ENCODE measurements around the gene PTPRG. TPM values are rescaled to one million over a fixed set of nuclear protein-coding genes. Genes with fewer than 3 reads are reported as not detected.
A peak's percentile ranks its signal among the peaks of the same experiment; 100 is the strongest.

The PTPRG gene
- total RNA-seq, 3 donors from 2014 or later: 28.9 to 54.7 (median 40.4) TPM

- Histone ChIP-seq H3K4me1 (ENCODE audit: low read depth) (no peaks in the 10 kb centered on the region), H3K9me3 (no peaks in the 10 kb centered on the region), H3K36me3 (ENCODE audit: low read depth) (no peaks in the 10 kb centered on the region), H3K4me3 (no peak overlapping the region)
- intact Hi-C loops (cut with DNase I, micrococcal nuclease): no loop called here
- no peak for DNase-seq
- TF ChIP-seq, protein P1, sequence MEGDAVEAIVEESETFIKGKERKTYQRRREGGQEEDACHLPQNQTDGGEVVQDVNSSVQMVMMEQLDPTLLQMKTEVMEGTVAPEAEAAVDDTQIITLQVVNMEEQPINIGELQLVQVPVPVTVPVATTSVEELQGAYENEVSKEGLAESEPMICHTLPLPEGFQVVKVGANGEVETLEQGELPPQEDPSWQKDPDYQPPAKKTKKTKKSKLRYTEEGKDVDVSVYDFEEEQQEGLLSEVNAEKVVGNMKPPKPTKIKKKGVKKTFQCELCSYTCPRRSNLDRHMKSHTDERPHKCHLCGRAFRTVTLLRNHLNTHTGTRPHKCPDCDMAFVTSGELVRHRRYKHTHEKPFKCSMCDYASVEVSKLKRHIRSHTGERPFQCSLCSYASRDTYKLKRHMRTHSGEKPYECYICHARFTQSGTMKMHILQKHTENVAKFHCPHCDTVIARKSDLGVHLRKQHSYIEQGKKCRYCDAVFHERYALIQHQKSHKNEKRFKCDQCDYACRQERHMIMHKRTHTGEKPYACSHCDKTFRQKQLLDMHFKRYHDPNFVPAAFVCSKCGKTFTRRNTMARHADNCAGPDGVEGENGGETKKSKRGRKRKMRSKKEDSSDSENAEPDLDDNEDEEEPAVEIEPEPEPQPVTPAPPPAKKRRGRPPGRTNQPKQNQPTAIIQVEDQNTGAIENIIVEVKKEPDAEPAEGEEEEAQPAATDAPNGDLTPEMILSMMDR (IDR thresholded peaks at IDR 0.05): no peak
- ATAC-seq: no peak
These were observed 52.3 kb downstream of the PTPRG start for GRCh38 chr3:61613666-61614065.

DNA sequence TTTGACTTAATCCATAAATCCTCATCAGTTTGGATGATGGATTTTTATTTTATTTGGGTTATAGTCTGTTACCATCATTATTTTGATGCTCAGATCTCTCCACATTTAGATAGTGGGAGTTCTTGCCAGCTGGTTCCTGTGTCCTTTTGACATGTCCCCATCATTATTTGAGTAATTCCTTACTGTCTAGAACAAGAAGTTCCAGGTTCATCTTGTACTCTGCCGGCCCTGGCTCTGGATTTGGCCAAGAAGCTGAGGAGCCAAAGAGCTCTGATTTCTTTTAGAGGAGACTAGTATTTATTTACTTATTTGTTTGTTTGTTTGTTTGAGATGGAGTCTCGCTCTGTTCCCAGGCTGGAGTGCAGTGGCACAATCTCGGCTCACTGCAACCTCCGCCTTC lies 54.3 kb downstream of the PTPRG start:
- ATAC-seq (no peak), DNase-seq (no peak)
- Histone ChIP-seq H3K9me3 (no peaks in the 10 kb centered on the region), H3K36me3 (ENCODE audit: low read depth) (no peaks in the 10 kb centered on the region), H3K4me3 (no peak overlapping the region), H3K4me1 (ENCODE audit: low read depth) (no peaks in the 10 kb centered on the region)
- intact Hi-C loops (cut with DNase I, micrococcal nuclease): no loop called here
- TF ChIP-seq, protein P1 (IDR thresholded peaks at IDR 0.05): no peak

DNA sequence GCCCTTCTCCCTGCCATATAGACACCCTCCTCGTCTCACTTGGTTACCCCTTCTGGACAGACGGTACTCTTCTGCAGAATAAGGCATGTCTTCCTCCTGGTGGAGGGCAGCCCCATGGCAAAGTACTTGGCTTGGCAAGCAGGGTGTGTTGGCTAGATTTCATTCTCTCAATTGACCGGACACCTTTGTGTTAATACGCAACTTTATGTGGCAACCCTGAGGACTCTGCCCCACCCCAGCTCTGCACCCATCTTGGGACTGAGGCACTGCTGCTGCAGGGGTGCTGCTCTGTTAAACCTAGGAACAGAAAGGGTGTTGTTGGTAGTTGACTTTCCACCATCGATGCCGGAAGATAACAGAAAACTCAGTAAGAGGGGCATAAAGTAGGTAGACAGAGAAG lies 55.2 kb downstream of the PTPRG start:
- H3K4me1 ChIP-seq (ENCODE audit: low read depth): no peaks in the 10 kb centered on the region
- no peaks in the 10 kb centered on the region for H3K36me3 ChIP-seq (ENCODE audit: low read depth)
- H3K4me3 ChIP-seq: no peak overlapping the region
- ATAC-seq (peak; percentile 21), DNase-seq (no peak)
- no peaks in the 10 kb centered on the region for H3K9me3 ChIP-seq
- intact Hi-C loops (cut with DNase I, micrococcal nuclease): no loop called here
- TF ChIP-seq, protein P1 (IDR thresholded peaks at IDR 0.05): no peak

DNA sequence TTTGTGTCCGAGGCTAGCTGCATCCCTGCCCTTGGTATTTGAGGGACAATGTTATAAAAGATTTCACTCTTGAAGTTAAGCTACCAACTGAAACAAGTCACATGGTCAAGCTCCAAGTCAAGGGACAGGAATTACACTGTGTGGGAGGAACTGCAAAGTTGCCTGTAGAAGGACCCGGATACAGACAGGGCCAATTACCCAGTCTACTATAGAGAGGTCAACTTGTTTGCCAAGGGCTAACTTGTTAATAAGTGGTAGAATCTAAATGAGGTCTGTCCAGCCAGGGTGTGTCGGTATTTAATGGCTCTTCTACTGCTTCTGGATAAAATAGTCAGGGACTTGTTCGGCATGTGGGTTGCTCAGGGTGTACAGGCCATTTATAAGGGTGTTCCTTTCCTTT lies 55.7 kb downstream of the PTPRG start:
- ATAC-seq (peak; percentile 85), DNase-seq (no peak)
- Histone ChIP-seq H3K4me1 (ENCODE audit: low read depth) (no peaks in the 10 kb centered on the region), H3K9me3 (no peaks in the 10 kb centered on the region), H3K36me3 (ENCODE audit: low read depth) (no peaks in the 10 kb centered on the region), H3K4me3 (no peak overlapping the region)
- intact Hi-C loops (cut with DNase I, micrococcal nuclease): no loop called here
- TF ChIP-seq, protein P1 (IDR thresholded peaks at IDR 0.05): no peak

DNA sequence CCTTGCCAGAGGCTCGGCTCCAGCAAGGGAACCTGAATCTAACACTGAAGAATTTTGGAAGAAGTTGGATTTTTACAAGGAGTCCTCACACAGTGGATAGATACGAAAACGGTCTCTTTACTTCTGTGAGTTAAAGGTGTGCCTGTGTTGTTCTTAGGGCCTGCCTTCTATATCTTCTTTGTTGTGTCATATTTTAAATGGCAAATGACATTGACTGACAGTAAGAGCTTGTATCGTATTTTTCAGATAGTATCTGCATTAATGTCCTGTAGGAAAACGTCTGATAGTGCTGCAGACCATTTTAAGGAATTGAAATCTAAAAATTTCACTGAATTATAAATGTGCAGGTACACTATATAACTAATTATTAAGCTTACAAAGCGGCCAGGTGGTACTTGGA lies 56.3 kb downstream of the PTPRG start:
- ATAC-seq (peak; percentile 28), DNase-seq (no peak)
- H3K9me3 ChIP-seq: no peaks in the 10 kb centered on the region
- no peak overlapping the region for H3K4me3 ChIP-seq
- H3K4me1 ChIP-seq (ENCODE audit: low read depth): no peaks in the 10 kb centered on the region
- TF ChIP-seq, protein P1 (IDR thresholded peaks at IDR 0.05): no peak
- intact Hi-C loops (cut with DNase I, micrococcal nuclease): no loop called here
- no peaks in the 10 kb centered on the region for H3K36me3 ChIP-seq (ENCODE audit: low read depth)

- ATAC-seq: no peak
- intact Hi-C loops (cut with DNase I, micrococcal nuclease): no loop called here
- Histone ChIP-seq H3K36me3 (ENCODE audit: low read depth) (no peaks in the 10 kb centered on the region), H3K9me3 (no peaks in the 10 kb centered on the region), H3K4me3 (no peak overlapping the region), H3K4me1 (ENCODE audit: low read depth) (no peaks in the 10 kb centered on the region)
- no peak for DNase-seq
- TF ChIP-seq, protein P1 (IDR thresholded peaks at IDR 0.05): no peak
These were observed 56.9 kb downstream of the PTPRG start for GRCh38 chr3:61618231-61618630.

All from mucosa of descending colon (tissue), 3 donors.